H9 (cell line): ENCODE data around the gene TIMP1. TPM values are rescaled to one million over a fixed set of nuclear protein-coding genes. Genes with fewer than 3 reads are reported as not detected.

ENCODE experiments used
- DNase-seq: peaks from one replicate; pipeline ENCODE4 v3.0.0-alpha.2; 2017
- H2AFZ ChIP-seq: one replicate; pipeline ENCODE4 v1.6.1; 2013; ENCODE audit warnings: mild to moderate bottlenecking, low read length, control low read depth, moderate library complexity
- H2AK5ac ChIP-seq: 2 replicates; pipeline ENCODE4 v1.6.1; 2013; ENCODE audit warnings: low read length, control low read depth, mixed read lengths; ENCODE audit not compliant: insufficient read length
- H2BK120ac ChIP-seq: one replicate; pipeline ENCODE4 v1.6.1; 2013; ENCODE audit warnings: low read depth, mild to moderate bottlenecking, low read length, control low read depth, inconsistent platforms; ENCODE audit not compliant: poor library complexity, severe bottlenecking
- H2BK12ac ChIP-seq: 2 replicates; pipeline ENCODE4 v1.6.1; 2013; ENCODE audit warnings: low read length, control low read depth, mixed read lengths, low read depth; ENCODE audit not compliant: insufficient read length
- H2BK15ac ChIP-seq: 2 replicates; pipeline ENCODE4 v1.6.1; 2013; ENCODE audit warnings: low read depth, low read length, control low read depth
- H2BK20ac ChIP-seq: one replicate; pipeline ENCODE4 v1.6.1; 2013; ENCODE audit warnings: low read depth, mild to moderate bottlenecking, low read length, control low read depth, inconsistent platforms; ENCODE audit not compliant: poor library complexity, severe bottlenecking
- H2BK5ac ChIP-seq: 2 replicates; pipeline ENCODE4 v1.6.1; 2013; ENCODE audit warnings: low read length, control low read depth, mixed read lengths; ENCODE audit not compliant: insufficient read length
- H3K14ac ChIP-seq: 2 replicates; pipeline ENCODE4 v1.6.1; 2013; ENCODE audit warnings: low read length, control low read depth; ENCODE audit not compliant: insufficient read depth
- H3K18ac ChIP-seq: 2 replicates; pipeline ENCODE4 v1.6.1; 2013; ENCODE audit warnings: low read depth, mild to moderate bottlenecking, mixed read lengths, low read length, control low read depth; ENCODE audit not compliant: insufficient read length
- H3K23ac ChIP-seq: 2 replicates; pipeline ENCODE4 v1.6.1; 2013; ENCODE audit warnings: low read length, control low read depth, mixed read lengths, low read depth; ENCODE audit not compliant: insufficient read length
- H3K23me2 ChIP-seq: 2 replicates; pipeline ENCODE4 v1.6.1; 2013; ENCODE audit warnings: low read depth, mild to moderate bottlenecking, mixed read lengths, low read length, control low read depth; ENCODE audit not compliant: insufficient read length, poor library complexity, severe bottlenecking
- H3K27ac ChIP-seq: 2 replicates; pipeline ENCODE4 v1.5.1; 2013; ENCODE audit warnings: low read length, control low read depth, mixed read lengths, low read depth; ENCODE audit not compliant: insufficient read length
- H3K27me3 ChIP-seq: 2 replicates; pipeline ENCODE4 v1.6.1; 2013; ENCODE audit warnings: low read length, control low read depth, inconsistent platforms; ENCODE audit not compliant: insufficient read depth
- H3K4ac ChIP-seq: 2 replicates; pipeline ENCODE4 v1.6.1; 2013; ENCODE audit warnings: low read depth, mild to moderate bottlenecking, control low read depth, inconsistent platforms, low read length, moderate library complexity
- H3K4me1 ChIP-seq: 2 replicates; pipeline ENCODE4 v1.6.1; 2013; ENCODE audit warnings: low read length, control low read depth, inconsistent platforms; ENCODE audit not compliant: insufficient read depth
- H3K4me2 ChIP-seq: 2 replicates; pipeline ENCODE4 v1.6.1; 2013; ENCODE audit warnings: low read length, control low read depth, mixed read lengths; ENCODE audit not compliant: insufficient read length, insufficient read depth
- H3K56ac ChIP-seq: 2 replicates; pipeline ENCODE4 v1.6.1; 2013; ENCODE audit warnings: low read depth, mild to moderate bottlenecking, mixed read lengths, low read length, control low read depth; ENCODE audit not compliant: insufficient read length
- H3K79me1 ChIP-seq: 2 replicates; pipeline ENCODE4 v1.6.1; 2013; ENCODE audit warnings: low read depth, mild to moderate bottlenecking, moderate library complexity, low read length, control low read depth, inconsistent platforms; ENCODE audit not compliant: insufficient read depth, poor library complexity, severe bottlenecking
- H3K79me2 ChIP-seq: 2 replicates; pipeline ENCODE4 v1.6.1; 2013; ENCODE audit warnings: low read length, control low read depth, inconsistent platforms; ENCODE audit not compliant: insufficient read depth
- H3K9ac ChIP-seq: 2 replicates; pipeline ENCODE4 v1.6.1; 2013; ENCODE audit warnings: low read length, control low read depth, mixed read lengths; ENCODE audit not compliant: insufficient read length; ENCODE audit errors: extremely low read depth
- H3K9me3 ChIP-seq: one replicate; pipeline ENCODE4 v1.6.1; 2013; ENCODE audit warnings: low read depth, low read length, inconsistent platforms; ENCODE audit not compliant: control insufficient read depth
- H3T11ph ChIP-seq: one replicate; pipeline ENCODE4 v1.6.1; 2013; ENCODE audit warnings: mild to moderate bottlenecking, low read length, control low read depth, inconsistent platforms
- H4K20me1 ChIP-seq: one replicate; pipeline ENCODE4 v1.6.1; 2013; ENCODE audit not compliant: control insufficient read depth, insufficient read length, insufficient read depth
- H4K5ac ChIP-seq: 2 replicates; pipeline ENCODE4 v1.6.1; 2013; ENCODE audit warnings: low read depth, mild to moderate bottlenecking, mixed read lengths, low read length, control low read depth; ENCODE audit not compliant: insufficient read length
- H4K8ac ChIP-seq: replicated peaks from 2 replicates; pipeline ENCODE4 v1.6.1; 2013; ENCODE audit warnings: low read length, control low read depth, mixed read lengths, low read depth; ENCODE audit not compliant: insufficient read length
- H4K91ac ChIP-seq: 2 replicates; pipeline ENCODE4 v1.6.1; 2013; ENCODE audit warnings: low read depth, mild to moderate bottlenecking, moderate library complexity, mixed read lengths, low read length, control low read depth; ENCODE audit not compliant: insufficient read length
- H3K27ac Mint-ChIP-seq, 3 experiments: 2 replicates in 2 of 3; 3 replicates in 1 of 3; pipeline ENCODE4 v1.8.0; 2020 to 2021; ENCODE audit warnings: mixed read lengths in 3 of 3, mild to moderate bottlenecking in 1 of 3, moderate library complexity in 1 of 3
- H3K27me3 Mint-ChIP-seq: 2 replicates; pipeline ENCODE4 v1.8.0; 2021; ENCODE audit warnings: low read depth, mild to moderate bottlenecking, moderate library complexity, mixed read lengths
- H3K36me3 Mint-ChIP-seq, 3 experiments: 2 replicates in 2 of 3; 3 replicates in 1 of 3; pipeline ENCODE4 v1.8.0; 2020 to 2021; ENCODE audit warnings: low read depth in 3 of 3, mixed read lengths in 3 of 3; ENCODE audit not compliant: insufficient read depth in 1 of 3
- H3K4me1 Mint-ChIP-seq, 2 experiments: 2 replicates each; pipeline ENCODE4 v1.8.0; 2020; ENCODE audit warnings: mixed read lengths in 2 of 2
- H3K4me3 Mint-ChIP-seq, 2 experiments: 2 replicates in 1 of 2; 3 replicates in 1 of 2; pipeline ENCODE4 v1.8.0; 2020 to 2021; ENCODE audit warnings: mild to moderate bottlenecking in 2 of 2, mixed read lengths in 2 of 2, moderate library complexity in 1 of 2
- H3K9me3 Mint-ChIP-seq, 2 experiments: 2 replicates in 1 of 2; 3 replicates in 1 of 2; pipeline ENCODE4 v1.8.0; 2020; ENCODE audit warnings: mild to moderate bottlenecking in 2 of 2, mixed read lengths in 2 of 2, moderate library complexity in 1 of 2
- WGBS: extraction: QIAGEN DNeasy Blood & Tissue Kit; methylation state at CpG from one replicate; pipeline ENCODE4 v1.1.7; 2013; ENCODE audit warnings: missing lambda C conversion rate, low lambda C conversion rate, mixed read lengths; ENCODE audit not compliant: insufficient read length; ENCODE audit errors: extremely low coverage; 5-methylcytosine and 5-hydroxymethylcytosine counted together
- total RNA-seq: library from RNA; stranded (reverse); gene quantifications from 2 replicates; pipeline ENCODE4 v1.2.1, GENCODE V29; 2021
- TF ChIP-seq, protein P1 (sequence below): fragments of 200-600 bp; sonication (generic); conservative IDR thresholded peaks from 3 replicates; pipeline ENCODE4 v1.8.0; 2021; ENCODE audit warnings: antibody characterized with exemption, mild to moderate bottlenecking

TIMP1 gene
- total RNA-seq, 1 experiment from 2014 or later: 65.1 TPM

DNA sequence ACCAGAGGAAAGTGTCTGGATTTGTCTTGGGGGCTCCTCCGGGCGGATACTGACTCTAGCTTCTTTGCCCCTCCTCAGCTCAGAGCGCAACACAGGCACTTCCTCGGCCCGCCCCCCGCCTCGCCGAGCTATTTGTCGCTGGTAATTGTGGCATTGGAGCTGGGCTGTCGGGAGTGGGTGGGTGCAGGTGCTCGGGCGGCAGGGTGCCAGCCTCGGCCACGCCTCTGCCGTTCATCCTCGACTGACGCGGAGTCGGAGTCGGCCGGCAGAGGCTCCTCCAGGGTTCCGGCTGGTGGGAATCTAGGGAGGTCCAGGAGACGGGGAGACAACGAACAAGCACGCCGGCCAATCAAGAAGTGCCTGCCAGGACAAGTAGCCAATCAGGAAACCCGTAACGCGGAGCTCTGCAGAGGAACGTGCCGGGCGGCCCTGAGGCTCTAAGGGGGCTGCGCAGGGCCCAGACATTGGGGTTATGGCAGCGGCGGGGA lies 41.3 kb downstream of the TIMP1 start:
- Histone ChIP-seq H3K27me3 (no peaks in the 10 kb centered on the region), H3K23ac (no peak overlapping the region), H3K23me2 (peaks cover 3% of the 10 kb centered on the region), H3K56ac (no peak overlapping the region), H4K5ac (no peak overlapping the region), H3K14ac (no peak overlapping the region), H2AFZ (no peak overlapping the region), H2BK12ac (no peak overlapping the region), H3K9ac (no peak overlapping the region), H3K4me2 (peak overlapping the region; percentile 54), H3K4me1 (peaks cover 3% of the 10 kb centered on the region; the same call in 1 of the 2 replicates), H4K20me1 (no peaks in the 10 kb centered on the region), H2BK20ac (no peak overlapping the region), H4K91ac (no peak overlapping the region), H3K9me3 (peaks cover 50% of the 10 kb centered on the region), H2BK15ac (no peak overlapping the region), H2BK5ac (no peak overlapping the region), H2AK5ac (no peak overlapping the region), H2BK120ac (no peak overlapping the region), H3T11ph (no peak overlapping the region), H3K18ac (no peak overlapping the region), H3K4ac (no peak overlapping the region), H4K8ac (no peak overlapping the region), H3K79me2 (no peaks in the 10 kb centered on the region), H3K27ac (no peak overlapping the region), H3K79me1 (no peaks in the 10 kb centered on the region)
- Mint-ChIP-seq H3K27me3 (peaks cover 13% of the 10 kb centered on the region), H3K4me3 (peak overlapping the region; percentile 54 to 70), H3K4me1 (peaks cover 8 to 17% of the 10 kb centered on the region in 2 experiments), H3K9me3 (peaks cover 66 to 80% of the 10 kb centered on the region in 2 experiments), H3K27ac (peak overlapping the region in 2 of 3 experiments; percentile 36 to 39; a peak in 1 of 7 replicates), H3K36me3 (peaks cover 0 to 11% (median 9%) of the 10 kb centered on the region in 3 experiments; a peak in 4 of 7 replicates)
- WGBS: no CpG with 5 or more reads among the region's 35 CpGs
- TF ChIP-seq, protein P1, sequence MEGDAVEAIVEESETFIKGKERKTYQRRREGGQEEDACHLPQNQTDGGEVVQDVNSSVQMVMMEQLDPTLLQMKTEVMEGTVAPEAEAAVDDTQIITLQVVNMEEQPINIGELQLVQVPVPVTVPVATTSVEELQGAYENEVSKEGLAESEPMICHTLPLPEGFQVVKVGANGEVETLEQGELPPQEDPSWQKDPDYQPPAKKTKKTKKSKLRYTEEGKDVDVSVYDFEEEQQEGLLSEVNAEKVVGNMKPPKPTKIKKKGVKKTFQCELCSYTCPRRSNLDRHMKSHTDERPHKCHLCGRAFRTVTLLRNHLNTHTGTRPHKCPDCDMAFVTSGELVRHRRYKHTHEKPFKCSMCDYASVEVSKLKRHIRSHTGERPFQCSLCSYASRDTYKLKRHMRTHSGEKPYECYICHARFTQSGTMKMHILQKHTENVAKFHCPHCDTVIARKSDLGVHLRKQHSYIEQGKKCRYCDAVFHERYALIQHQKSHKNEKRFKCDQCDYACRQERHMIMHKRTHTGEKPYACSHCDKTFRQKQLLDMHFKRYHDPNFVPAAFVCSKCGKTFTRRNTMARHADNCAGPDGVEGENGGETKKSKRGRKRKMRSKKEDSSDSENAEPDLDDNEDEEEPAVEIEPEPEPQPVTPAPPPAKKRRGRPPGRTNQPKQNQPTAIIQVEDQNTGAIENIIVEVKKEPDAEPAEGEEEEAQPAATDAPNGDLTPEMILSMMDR: no peak
- peak; percentile 94 for DNase-seq
